Peyer's patch (tissue), 4 donors: ENCODE data around the gene PRAMEF1.

ENCODE experiments used
- POLR2A ChIP-seq, 2 donors: fragments of 450-650 bp; IDR thresholded peaks; one replicate each; pipeline ENCODE4 v1.5.1; 2017; ENCODE audit warnings: antibody characterized with exemption in 2 of 2, mild to moderate bottlenecking in 2 of 2, moderate library complexity in 2 of 2
- TF ChIP-seq, protein P1 (sequence below), 6 experiments: fragments of 450-650 bp in 4 of 6; fragments of 200-600 bp in 2 of 6; sonication (generic) in 1 of 6; IDR thresholded peaks; one replicate each; pipeline ENCODE4 v1.5.1; 2017 to 2019; ENCODE audit warnings: antibody characterized with exemption in 6 of 6, mild to moderate bottlenecking in 3 of 6, moderate library complexity in 1 of 6

DNA sequence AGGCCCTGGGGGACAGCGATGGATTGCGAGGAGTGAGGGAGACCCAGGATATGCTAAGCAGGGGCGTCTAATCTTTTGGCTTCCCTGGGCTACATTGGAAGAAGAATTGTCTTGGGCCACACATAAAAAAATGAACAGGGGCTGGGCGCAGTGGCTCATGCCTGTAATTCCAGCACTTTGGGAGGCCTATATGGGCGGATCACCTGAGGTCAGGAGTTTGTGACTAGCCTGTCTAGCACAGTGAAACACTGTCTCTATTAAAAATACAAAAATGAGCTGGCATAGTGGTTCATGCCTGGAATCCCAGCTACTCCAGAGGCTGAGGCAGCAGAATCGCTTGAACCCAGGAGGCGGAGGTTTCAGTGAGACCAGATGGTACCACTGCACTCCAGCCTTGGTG, 28.4 kb upstream of the PRAMEF1 start:
- TF ChIP-seq, protein P1, sequence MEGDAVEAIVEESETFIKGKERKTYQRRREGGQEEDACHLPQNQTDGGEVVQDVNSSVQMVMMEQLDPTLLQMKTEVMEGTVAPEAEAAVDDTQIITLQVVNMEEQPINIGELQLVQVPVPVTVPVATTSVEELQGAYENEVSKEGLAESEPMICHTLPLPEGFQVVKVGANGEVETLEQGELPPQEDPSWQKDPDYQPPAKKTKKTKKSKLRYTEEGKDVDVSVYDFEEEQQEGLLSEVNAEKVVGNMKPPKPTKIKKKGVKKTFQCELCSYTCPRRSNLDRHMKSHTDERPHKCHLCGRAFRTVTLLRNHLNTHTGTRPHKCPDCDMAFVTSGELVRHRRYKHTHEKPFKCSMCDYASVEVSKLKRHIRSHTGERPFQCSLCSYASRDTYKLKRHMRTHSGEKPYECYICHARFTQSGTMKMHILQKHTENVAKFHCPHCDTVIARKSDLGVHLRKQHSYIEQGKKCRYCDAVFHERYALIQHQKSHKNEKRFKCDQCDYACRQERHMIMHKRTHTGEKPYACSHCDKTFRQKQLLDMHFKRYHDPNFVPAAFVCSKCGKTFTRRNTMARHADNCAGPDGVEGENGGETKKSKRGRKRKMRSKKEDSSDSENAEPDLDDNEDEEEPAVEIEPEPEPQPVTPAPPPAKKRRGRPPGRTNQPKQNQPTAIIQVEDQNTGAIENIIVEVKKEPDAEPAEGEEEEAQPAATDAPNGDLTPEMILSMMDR (IDR thresholded peaks at IDR 0.05): no peak
- no peak for TF ChIP-seq POLR2A (IDR thresholded peaks at IDR 0.05)
